ENCODE data around the gene AKAP13. TPM values are rescaled to one million over a fixed set of nuclear protein-coding genes. Genes with fewer than 3 reads are reported as not detected.

The AKAP13 gene
- total RNA-seq, 4 donors from 2014 or later: 332 to 362 (median 351) TPM

DNA sequence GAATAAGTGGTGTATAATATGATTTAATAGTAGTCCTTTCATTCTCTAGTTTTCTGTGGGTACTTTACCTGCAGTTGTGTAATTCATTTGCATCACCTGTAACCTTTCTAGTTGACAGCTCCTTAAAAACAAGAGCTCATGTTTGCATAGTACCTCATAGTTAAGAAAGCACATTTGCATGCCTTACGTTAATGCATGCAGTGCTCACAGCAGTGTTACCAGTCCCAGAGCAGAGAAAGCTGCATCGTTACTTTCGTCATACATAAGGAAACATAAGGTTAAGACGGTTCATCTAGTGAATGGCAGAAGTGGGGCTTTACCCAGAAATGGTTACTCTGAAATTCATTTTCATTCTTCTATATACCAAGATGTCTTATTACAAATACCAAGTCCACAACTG lies 111.3 kb downstream of the AKAP13 start:
- Histone ChIP-seq H3K27me3 (no peaks in the 10 kb centered on the region), H3K9me3 (no peaks in the 10 kb centered on the region), H3K36me3 (peaks cover 0 to 5% (median 0%) of the 10 kb centered on the region in 3 donors), H3K27ac (no peak overlapping the region), H3K4me1 (peaks cover 0 to 36% (median 15%) of the 10 kb centered on the region in 4 donors), H3K4me3 (no peak overlapping the region)
- TF ChIP-seq, protein P1, sequence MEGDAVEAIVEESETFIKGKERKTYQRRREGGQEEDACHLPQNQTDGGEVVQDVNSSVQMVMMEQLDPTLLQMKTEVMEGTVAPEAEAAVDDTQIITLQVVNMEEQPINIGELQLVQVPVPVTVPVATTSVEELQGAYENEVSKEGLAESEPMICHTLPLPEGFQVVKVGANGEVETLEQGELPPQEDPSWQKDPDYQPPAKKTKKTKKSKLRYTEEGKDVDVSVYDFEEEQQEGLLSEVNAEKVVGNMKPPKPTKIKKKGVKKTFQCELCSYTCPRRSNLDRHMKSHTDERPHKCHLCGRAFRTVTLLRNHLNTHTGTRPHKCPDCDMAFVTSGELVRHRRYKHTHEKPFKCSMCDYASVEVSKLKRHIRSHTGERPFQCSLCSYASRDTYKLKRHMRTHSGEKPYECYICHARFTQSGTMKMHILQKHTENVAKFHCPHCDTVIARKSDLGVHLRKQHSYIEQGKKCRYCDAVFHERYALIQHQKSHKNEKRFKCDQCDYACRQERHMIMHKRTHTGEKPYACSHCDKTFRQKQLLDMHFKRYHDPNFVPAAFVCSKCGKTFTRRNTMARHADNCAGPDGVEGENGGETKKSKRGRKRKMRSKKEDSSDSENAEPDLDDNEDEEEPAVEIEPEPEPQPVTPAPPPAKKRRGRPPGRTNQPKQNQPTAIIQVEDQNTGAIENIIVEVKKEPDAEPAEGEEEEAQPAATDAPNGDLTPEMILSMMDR (IDR thresholded peaks at IDR 0.05): no peak
- TF ChIP-seq POLR2A (IDR thresholded peaks at IDR 0.05) (no peak), EP300 (IDR thresholded peaks at IDR 0.05) (no peak)
- no peak for DNase-seq (ENCODE audit: low spot score in 2 of 2)
- WGBS, 2 donors: 93 to 96% methylated on average over 4 of the region's 4 CpGs

GRCh38 chr15:85492406-85492805 lies 112.0 kb downstream of the AKAP13 start:
- H3K4me3 ChIP-seq: no peak overlapping the region
- peaks cover 0 to 5% (median 0%) of the 10 kb centered on the region in 3 donors for H3K36me3 ChIP-seq
- TF ChIP-seq POLR2A (IDR thresholded peaks at IDR 0.05) (no peak), EP300 (IDR thresholded peaks at IDR 0.05) (no peak)
- TF ChIP-seq, protein P1 (IDR thresholded peaks at IDR 0.05): no peak
- no peak for DNase-seq (ENCODE audit: low spot score in 2 of 2)
- H3K9me3 ChIP-seq: no peaks in the 10 kb centered on the region
- H3K27ac ChIP-seq: no peak overlapping the region
- peaks cover 0 to 43% (median 21%) of the 10 kb centered on the region in 4 donors for H3K4me1 ChIP-seq
- H3K27me3 ChIP-seq: no peaks in the 10 kb centered on the region

DNA sequence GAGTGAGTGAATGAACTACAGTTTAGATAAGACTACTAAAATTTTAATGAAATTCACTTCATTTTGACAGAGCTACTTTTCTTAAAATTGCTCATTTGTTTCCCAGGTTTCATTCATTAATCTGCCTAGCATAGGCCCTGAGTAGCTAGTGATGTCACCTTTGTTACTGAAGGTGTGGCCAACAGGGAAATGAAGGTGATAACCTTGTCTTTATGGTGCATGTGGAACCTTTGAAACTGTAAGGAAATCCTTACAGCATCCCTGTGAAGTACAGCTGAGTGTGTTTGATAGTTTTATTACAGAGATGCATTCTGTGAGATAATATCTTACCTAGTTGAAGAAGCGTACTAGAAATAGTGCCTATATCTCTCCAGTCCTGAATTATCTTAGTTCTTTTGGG lies 112.9 kb downstream of the AKAP13 start:
- H3K9me3 ChIP-seq: no peaks in the 10 kb centered on the region
- no peak overlapping the region for H3K4me3 ChIP-seq
- peaks cover 0 to 48% (median 21%) of the 10 kb centered on the region in 4 donors for H3K4me1 ChIP-seq
- DNase-seq (ENCODE audit: low spot score in 2 of 2): no peak
- no peaks in the 10 kb centered on the region for H3K27me3 ChIP-seq
- H3K36me3 ChIP-seq: no peaks in the 10 kb centered on the region
- WGBS, 2 donors: 93 to 100% methylated on average over 1 of the region's 1 CpG
- no peak overlapping the region for H3K27ac ChIP-seq
- TF ChIP-seq, protein P1 (IDR thresholded peaks at IDR 0.05): no peak
- TF ChIP-seq POLR2A (IDR thresholded peaks at IDR 0.05): no peak

GRCh38 chr15:85494048-85494777 lies 113.8 kb downstream of the AKAP13 start:
- Histone ChIP-seq H3K4me3 (no peak overlapping the region), H3K27ac (peak overlapping the region in 2 of 4 donors; percentile 10 to 40), H3K9me3 (no peaks in the 10 kb centered on the region), H3K4me1 (peaks cover 0 to 50% (median 17%) of the 10 kb centered on the region in 4 donors), H3K36me3 (no peaks in the 10 kb centered on the region), H3K27me3 (no peaks in the 10 kb centered on the region)
- WGBS, 2 donors: 71 to 73% methylated on average over 5 of the region's 5 CpGs
- no peak for DNase-seq (ENCODE audit: low spot score in 2 of 2)
- TF ChIP-seq POLR2A (IDR thresholded peaks at IDR 0.05) (no peak), EP300 (IDR thresholded peaks at IDR 0.05) (peak in 1 of 2 donors; percentile 12)
- TF ChIP-seq, protein P1 (IDR thresholded peaks at IDR 0.05): no peak

DNA sequence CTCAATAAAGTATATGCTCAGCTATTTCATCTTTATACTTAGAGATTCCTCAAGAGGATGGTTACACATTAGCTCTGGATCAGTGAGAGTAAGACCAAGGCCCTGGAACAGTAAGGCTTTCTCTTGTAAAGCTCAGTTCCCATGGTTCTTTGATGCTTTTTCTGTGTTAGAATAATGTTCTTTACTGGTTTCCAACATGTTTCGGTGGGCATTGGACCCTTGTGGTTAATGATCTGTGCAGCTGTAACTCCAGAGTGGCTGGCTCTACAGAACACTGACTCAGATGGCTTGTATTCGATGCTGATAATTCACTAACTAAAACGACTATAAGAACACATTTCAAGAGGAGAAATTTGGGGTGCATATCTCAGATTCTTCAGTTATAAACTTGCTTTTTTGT lies 114.7 kb downstream of the AKAP13 start:
- Histone ChIP-seq H3K9me3 (no peaks in the 10 kb centered on the region), H3K4me3 (no peak overlapping the region), H3K27ac (no peak overlapping the region), H3K27me3 (no peaks in the 10 kb centered on the region), H3K36me3 (no peaks in the 10 kb centered on the region), H3K4me1 (peaks cover 0 to 54% (median 19%) of the 10 kb centered on the region in 4 donors)
- DNase-seq (ENCODE audit: low spot score in 2 of 2): no peak
- WGBS, 2 donors: 64 to 68% methylated on average over 3 of the region's 3 CpGs
- TF ChIP-seq EP300 (IDR thresholded peaks at IDR 0.05) (no peak), POLR2A (IDR thresholded peaks at IDR 0.05) (no peak)
- TF ChIP-seq, protein P1 (IDR thresholded peaks at IDR 0.05): no peak
